Measurements from ENCODE around the gene ABCC3.
"Not testable (repeated sequence)": the region's sequence is repeated elsewhere in the genome, so short reads cannot be mapped to it uniquely, and the experiment has no call there.

The ABCC3 gene

DNA sequence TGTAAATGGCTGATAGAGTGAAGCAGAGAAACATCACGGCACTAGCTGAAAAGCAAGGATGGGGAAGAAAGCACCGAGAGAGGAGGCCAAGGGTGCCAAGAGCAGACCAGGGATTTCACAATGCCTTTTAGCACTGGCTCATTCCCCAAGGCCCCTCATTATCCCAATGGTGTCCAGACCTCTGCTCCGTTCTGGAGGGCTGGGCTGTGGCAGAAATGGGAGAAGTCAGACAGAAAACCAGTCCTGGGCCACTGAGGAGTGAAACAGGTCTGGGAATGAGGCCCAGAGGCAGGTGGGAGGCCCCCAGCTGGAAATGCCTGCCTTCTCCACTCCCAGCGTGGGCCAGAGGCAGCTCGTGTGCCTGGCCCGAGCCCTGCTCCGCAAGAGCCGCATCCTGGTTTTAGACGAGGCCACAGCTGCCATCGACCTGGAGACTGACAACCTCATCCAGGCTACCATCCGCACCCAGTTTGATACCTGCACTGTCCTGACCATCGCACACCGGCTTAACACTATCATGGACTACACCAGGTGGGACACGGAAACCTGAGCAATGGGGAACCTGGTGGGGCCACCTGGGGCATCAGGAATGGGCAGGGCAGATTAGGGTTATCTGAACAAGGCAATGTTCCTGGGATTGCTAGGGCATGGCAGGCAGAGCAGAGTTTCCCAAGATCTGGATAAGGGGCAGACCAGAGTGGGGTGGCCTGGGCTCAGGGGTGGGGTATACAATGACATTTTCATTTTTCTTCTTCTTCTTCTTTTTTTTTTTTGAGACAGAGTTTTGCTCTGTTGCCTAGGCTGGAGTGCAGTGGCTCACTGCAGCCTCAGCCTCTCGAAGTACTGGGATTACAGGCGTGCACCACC is 52.8 kb downstream of the ABCC3 start:
- DNase-seq: no peak

DNA sequence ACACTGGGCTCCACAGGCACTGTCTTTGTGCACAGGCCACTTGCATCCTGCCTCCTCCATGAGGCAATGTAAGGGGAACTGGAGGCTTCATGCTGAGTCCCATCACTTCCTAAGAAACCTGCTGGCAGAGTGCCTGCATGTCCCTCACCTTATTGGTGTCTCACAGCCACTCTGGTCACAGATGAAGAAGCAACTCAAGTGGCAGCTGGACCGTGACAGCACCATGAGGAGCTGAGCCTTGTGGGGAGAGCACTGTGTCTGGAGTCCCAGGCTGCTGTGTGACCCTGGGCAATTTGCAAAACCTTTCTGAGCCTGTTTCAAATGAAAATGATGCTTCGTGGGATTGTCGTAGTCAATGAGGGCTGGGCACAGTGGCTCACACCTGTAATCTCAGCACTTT is 53.6 kb downstream of the ABCC3 start:
- DNase-seq: no peak

DNA sequence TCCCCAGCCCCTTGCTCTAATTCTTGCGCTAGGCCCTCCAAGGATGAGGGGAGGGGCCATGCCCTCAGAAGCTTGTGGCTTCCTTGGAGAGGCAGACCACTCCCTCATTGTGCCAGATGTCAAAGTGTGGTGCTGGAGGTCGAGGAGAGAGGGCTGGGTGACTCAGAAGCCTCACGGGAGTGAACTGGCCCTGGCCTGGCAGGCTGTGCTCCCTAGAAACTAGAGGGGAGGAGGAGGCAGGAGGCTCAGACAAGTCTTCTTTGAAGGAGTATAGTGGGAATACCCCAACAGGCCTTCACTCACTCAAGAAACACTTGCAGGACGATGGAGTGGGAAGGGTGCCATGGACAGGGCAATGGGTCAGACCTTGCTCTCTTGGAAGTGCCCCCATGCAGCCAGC is 54.6 kb downstream of the ABCC3 start:
- no peak for DNase-seq

DNA sequence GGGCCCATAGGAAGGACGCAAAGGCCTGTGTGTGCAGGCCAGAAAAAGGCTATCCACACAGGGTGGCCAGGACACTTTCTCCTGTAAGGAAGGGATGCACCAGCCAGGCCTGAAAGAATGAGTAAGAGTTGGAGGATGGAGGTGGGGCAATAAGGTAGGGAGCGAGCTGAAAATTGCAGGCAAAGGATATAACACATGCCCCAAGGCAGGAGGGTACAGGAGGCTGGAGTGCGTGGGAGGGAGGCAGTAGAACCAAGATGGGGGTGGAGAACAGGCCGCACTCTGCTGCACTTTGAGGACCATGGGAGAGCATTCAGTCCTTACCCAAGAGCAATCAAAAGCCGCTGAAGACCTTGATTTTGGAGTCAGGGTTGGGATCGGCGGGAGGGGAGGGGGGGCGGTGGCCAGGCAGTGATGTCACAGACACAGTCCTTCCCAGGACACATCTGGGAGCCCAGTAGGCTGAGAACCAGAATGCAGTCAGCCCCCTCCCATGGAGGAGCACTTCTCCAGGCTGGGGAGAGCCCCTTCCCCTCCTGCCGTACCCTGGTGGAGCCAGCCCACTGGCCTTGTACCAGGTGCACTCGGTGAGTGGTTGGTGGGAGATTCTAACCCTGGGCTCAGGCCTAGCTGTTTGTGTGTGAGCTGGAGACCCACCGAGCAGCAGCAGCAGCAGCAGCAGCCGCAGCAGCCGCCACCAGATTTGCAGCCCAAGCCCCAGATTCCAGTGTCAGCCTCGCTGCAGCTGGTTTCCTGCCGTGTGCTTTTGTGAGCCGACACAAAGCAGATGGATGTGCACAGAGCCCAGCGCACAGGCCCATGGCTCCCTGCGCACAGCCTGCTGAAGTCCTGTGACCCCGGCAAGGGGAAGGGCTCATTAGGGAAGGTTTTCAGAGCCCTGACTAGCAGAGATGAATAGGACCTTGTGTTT is 55.5 kb downstream of the ABCC3 start:
- peak in 1 of 2 experiments; percentile 30 for DNase-seq

DNA sequence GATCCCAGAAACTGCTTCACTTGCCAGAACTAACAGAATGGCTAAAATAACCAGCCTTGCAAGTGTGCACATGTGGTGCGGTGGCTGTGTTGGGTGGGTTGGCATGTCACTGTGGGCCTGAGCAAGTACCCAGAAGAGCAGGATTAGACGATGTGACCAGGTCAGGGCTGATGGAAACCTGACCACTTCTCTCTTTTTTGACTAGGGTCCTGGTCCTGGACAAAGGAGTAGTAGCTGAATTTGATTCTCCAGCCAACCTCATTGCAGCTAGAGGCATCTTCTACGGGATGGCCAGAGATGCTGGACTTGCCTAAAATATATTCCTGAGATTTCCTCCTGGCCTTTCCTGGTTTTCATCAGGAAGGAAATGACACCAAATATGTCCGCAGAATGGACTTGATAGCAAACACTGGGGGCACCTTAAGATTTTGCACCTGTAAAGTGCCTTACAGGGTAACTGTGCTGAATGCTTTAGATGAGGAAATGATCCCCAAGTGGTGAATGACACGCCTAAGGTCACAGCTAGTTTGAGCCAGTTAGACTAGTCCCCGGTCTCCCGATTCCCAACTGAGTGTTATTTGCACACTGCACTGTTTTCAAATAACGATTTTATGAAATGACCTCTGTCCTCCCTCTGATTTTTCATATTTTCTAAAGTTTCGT is 56.3 kb downstream of the ABCC3 start:
- DNase-seq: no peak

DNA sequence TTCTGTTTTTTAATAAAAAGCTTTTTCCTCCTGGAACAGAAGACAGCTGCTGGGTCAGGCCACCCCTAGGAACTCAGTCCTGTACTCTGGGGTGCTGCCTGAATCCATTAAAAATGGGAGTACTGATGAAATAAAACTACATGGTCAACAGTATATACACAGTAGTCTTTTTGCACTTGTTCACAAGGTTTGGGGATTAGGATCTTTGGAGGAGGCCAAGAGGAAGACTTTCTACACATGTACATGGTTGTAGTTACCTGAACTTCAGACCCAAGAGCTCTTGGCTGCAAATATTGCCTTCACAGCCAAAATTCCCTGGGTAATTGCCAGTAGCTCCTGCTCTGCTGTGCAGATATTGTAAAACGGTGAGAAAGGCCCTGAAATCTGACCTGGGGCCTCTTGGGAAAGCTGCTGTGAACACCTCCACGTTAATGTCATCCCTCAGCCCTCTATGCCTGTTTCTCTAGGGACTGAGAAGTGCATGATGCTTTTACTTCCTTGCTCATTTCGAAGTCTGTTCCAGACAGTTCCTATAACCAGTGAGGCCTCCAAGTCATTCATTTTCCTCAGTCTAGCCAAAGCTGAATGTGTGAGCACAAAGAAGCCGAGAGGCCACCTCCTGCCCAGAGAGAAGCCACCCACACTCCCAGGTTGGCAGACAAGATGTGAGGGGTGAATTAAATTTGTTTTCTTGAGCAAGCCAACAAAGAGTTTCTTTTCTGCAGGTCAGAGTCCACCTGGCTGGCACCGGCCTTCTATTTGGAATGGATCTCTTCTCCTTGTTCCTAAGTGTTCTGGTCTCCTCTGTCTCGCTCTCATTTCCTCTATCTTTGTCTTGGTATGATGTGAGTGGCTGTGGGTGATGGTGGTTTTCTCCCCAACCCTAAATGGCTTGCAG is 57.1 kb downstream of the ABCC3 start:
- DNase-seq: no peak

DNA sequence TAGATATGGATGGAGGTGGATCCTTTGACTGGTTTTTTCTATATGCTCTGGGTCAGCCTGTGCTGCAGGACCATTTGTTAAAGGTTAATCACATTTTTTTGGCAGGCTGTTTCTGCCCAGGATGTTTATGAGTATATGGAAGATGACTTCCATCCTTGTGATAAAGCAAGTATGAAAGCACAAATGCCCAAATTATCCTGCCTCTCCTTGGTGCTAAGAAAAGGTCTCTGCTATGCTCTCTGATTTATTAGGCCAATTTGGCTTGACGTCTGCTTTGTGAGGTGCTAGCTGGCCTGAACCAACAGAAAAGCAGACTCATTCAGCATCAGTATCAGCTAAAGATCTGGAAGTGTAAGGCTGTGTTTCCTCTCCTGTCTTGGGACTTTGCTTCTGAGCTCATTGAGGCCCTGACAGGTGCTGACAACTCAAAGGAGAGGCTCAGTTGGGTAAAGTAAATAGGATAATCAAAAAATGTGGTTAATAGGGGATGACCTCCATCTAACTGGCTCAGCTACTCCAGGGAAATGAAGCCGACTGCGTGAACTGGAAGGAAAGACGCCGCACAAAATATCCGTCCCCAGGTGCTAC is 57.9 kb downstream of the ABCC3 start:
- no peak for DNase-seq

DNA sequence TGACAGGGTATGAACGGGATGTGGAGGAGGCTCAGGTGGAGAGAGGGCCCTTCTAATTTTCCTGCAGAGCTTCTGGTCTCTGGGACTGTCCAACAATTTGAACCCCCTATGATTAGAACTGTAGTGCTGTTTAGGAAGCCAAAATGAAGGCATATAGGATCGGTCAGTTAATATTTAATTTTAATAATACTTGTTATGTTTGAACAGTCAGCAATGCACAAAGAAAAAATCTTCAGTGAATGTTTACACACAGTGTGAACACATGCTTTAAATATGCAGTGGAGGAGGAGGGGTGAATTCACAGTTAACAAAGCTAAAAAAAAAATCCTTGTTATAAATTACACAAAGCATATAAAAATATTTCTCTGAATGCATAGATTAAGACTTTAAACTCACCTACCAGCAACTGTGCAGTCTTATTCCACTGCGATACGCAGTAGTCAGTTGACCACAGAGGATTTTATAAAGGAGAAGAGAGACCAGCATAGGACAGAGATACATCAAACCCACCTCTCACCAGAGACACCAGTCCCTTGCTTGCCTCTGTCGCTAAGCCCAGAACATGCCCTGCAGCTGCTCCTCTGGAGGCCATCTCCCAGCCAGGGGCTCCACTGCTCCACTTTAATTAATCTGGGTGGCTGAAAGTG is 58.5 kb downstream of the ABCC3 start:
- no peak for DNase-seq

DNA sequence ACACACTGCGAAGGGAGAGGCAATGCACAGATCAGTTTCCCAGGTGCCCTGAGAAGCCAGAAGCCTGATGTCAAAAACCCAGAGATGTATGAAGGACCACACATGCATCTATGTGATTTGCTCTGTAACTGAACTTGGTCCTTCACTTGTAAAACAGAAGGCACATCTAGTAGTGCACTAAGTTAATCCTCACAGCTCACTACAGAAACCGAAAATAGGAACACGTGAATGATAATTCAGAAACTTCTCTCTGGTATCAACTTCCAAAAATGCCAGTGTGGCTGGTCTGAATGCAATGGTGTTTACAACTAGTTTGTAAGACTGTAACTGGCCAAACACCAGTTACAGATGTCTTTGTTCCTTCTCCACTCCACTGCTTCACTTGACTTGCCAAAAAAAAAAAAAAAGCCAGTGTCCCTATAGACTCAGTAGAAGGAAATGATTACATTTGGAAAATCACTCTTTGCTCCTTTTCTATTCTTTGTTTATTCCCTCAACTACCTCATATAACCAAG is 61.7 kb downstream of the ABCC3 start:
- no peak for DNase-seq

DNA sequence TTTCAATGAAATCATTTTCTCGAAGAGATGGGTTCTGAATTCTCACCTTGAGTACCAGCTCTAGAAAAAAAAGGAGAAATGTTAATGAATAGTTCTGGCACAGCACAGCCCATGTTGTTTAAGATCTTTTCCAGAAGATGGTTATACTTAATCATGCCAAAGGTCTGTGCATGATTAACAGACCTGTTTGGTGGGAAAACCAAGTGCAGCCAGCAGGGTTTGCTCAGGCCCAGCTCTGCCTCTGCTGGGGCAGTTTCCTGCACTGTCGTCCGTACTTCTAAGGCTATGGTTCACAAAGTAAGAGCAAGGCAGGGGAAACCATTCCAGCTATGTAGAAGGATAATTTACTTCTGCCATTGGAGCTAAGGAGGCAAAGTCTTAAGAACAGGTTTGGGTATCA is 62.4 kb downstream of the ABCC3 start:
- no peak for DNase-seq

DNA sequence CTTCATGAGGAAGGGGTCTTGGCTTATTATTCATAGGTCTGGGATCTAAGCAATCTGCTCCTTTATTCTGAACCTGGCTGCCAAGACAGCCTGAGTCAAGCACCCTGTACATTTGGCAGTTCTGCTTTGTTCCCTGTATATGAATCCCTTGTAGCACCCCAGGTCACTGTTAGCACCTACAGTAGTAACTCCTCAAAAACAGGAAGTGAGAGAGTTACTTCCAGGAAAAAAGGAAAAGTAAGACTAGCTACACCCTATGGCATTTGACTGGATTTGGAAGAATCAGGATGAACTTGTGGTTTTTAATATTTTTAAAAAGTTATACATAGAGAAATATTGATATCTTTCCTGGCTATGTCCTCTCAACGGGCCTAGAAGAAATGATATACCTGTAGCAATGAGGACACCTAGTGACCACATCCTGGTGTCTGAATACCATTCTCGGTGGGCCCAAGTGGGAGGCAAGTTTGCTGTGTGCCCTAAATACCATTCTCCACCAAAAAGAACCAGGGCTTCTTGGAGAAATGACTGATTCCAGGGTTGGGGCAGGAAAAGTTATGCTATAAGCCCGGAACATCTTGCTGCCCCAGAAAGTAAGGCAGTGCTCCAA is 63.1 kb downstream of the ABCC3 start:
- no peak for DNase-seq

DNA sequence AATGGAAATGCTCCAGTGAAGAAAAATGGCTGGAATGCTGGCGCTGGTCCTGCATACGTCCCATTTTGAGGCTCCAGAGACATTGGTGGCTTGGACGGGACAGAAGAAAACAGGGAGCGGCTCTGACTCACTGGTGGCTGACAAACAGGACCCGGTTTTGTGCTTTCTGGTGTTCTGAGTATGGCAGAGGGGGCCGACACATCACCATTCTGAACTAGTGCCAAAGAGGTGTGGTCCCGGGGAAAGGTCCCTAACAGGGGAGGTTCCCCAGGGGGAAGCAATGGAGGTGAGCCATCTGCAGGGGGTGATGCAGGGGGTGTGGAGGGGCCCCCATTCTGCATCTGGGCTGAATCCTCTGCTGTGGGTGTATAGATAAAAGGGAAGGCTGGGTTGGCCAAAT is 64.7 kb downstream of the ABCC3 start:
- DNase-seq: no peak

DNA sequence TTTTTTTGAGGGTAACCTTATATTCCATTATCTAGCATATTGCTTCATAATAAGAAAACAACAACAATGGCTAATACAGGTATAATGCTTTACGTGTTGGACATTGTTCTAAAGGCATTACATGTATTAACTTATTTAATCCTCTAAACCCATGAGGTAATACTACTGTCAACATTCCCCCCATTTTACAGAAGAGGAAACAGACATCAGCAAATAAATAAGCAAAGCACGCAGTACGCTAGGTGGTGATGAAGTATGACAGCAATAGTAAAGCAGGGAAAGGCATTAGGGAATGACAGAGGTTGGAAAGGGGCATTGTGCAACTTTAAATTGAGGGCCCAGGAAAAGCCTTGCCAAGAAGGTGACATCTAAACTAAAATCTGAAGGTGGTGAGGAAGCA is 68.5 kb downstream of the ABCC3 start:
- DNase-seq: no peak

DNA sequence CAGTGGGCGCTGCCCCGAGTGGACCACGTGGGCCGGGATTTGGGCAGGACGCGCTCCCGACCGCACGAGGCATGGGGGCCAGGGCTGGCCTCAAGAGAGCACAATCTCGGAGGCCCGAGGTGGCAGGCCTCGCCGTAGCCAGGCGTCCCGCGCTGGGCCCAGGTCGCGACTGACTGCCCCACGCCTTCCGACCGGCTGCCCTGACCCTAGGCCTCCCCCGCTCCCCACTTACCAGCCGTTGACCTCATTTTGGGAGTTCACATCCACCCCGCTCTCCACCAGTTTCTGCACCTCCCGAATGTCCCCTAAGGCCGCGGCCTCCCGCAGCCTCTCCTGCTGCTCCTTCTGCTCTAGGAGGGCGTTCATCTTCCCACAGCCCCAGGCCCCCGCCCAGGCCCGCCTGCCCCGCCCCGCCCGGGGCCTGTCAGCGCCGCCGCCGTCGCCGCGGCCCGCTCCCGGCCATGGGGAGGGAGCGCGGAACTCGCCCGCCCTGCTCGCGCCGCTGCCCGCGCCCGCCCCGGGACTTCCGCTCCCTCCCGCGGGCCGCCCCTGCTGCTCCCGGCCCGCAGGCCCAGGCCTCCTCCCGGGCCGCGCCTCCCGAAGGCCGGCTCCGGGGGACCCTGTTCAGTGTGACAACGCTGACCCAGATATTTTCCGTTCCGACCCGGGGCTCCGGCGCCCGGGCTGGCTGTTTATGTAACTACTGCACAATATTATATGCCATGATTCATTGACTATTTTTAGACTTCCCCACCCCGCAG is 72.8 kb downstream of the ABCC3 start, which contains the start of gene ANKRD40:
ANKRD40 (minus strand) TSS at position 626 of the 761 bp plus-strand sequence; CDS start at position 366, 260 bp downstream.
- DNase-seq: peak; percentile 92 to 95

DNA sequence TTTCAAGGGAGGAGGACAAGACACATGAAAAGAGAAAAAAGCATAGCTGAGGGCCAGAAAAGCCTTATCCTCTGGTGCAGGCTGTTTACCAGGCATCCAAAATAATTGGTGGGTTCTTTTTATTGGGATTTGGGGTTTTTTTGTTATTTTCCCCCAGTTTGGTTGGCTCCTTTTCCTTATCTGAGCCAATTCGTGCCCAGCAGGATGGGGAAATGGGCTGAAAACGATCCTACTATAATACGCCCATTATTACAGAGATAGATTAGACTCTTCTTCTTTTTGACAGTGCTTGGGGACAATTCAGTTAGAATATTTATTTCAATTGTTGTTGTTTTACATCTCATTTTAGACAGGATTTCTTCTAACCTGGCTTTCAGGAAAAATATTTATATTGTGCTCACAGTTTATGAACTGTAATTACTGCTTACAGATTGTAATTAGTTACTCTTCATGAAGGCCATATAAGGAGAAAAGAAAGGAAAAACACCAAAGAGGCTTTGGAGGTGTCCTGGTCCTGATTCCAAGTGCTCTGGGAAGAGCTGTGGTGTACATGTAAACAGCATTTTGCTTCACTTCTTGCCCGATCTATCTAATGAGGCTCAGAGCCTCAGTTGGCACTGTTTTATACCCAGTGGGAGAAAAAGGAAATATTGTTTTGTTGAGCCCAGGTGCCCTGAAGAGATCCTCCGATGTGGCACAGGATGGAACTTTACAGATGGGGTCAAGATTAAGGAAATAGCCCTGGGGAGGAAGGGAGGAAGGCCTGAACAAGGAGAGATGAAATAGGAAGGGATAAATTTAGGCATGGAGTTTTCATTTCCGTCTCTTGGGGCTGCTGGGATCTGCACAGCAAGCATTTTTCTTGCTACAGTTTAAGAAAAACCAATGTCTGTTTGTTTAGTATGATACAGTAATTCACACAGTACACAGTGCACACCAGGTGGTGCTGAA is 73.6 kb downstream of the ABCC3 start:
- DNase-seq: peak in 1 of 2 experiments; percentile 56

DNA sequence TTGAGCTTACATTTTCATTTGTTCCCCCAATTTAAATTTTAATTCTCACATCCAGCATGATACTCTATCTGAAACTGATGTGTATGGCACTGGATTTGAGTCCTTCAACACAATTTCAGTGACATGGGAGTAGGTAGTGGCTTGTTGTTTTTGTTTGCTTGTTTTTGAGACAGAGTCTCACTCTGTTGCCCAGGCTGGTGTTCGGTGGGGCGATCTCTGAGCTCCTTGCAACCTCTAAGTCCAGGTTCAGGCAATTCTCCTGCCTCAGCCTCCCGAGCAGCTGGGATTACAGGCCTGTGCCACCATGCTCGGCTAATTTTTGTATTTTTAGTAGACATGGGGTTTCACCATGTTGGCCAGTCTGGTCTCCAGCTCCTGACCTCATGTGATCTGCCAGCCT is 74.4 kb downstream of the ABCC3 start:
- not testable (repeated sequence) for DNase-seq

DNA sequence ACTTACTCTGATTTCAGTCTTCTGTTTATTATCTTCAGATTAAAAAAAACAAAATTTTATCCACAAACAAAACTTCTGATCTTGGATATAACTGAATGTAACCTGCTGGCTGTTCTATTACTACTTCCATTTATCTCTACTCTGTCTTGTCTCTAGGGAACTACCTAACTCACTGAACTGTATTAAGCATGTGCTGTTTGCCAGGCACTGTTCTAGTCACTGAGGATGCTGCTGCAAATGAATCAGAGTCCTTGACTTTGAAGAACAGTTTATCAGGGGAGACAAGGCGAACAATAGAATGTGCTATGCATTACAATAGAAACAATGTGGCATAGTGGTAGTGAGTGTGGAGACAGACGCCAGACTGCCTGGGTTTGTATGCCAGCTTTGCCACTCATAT is 75.3 kb downstream of the ABCC3 start:
- DNase-seq: no peak

DNA sequence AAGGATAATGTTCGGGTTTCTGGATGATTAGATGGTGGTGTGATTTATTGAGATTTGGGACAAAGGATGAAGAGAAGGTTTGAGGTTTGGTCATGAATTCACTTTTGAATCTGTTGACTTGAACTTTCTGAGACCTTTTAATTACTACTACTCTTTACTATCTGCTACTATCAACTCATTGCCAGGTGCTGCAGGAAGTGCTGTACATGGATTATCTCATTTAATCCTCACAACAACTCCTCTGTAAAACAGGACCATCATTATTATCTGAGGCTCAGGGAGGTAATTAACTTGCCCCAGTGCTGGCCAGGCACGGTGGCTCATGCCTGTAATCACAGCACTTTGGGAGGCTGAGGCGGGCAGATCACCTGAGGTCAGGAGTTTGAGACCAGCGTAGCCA is 76.0 kb downstream of the ABCC3 start:
- DNase-seq: no peak
